GM19328 (cell line): Measurements from ENCODE around the gene PRELID3B.
"Not testable (repeated sequence)": the region's sequence is repeated elsewhere in the genome, so short reads cannot be mapped to it uniquely, and the experiment has no call there.

ENCODE experiments used
- ATAC-seq: cut with Tn5 transposase; IDR thresholded peaks from one replicate; pipeline ENCODE4 v1.9.1; 2021; ENCODE audit warnings: mild to moderate bottlenecking, moderate library complexity; ENCODE audit not compliant: unreplicated experiment

The PRELID3B gene

DNA sequence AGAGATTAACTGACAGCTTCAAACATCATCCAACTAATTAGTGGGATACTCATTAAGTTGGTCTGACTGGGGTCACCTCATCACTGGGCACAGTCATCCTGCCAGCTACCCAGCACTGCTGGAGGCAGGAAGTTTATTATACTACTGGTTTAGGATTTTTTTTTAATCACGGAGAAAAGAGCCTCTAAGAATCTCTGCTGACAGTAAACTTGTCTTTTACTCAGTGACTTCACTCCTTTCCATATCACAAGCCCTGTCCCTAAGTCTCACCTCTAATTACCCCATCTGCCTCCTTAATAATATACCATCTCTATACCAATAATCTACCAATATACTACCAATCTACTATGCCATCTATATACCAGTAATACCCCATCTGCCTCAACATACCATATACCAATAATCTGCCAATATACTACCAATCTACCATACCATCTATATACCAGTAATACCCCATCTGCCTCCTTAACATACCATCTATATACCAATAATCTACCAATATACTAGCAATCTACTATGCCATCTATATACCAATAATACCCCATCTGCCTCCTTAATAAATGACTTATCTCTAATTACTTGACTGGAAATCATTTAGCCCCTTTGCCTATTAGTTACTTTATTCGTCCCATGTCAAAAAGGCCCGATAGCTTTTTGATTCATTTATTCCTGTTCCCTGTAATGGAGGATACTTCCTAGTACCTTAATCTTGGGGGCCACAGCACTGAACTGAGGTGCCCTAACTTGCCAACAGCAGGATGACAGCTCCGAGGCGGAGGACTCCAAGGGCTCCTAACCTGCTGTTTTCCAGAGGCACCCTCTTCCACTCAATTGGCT lies 15.5 kb downstream of the PRELID3B start:
- no peak for ATAC-seq

- no peak for ATAC-seq
Observed at GRCh38 chr20:59025511-59025910, 17.1 kb downstream of the PRELID3B start.

- ATAC-seq = no peak
Observed at GRCh38 chr20:59025086-59025485, 17.5 kb downstream of the PRELID3B start.

- ATAC-seq = no peak
Observed at GRCh38 chr20:59024111-59024530, 18.5 kb downstream of the PRELID3B start.

- ATAC-seq = no peak
Observed at GRCh38 chr20:59023616-59024015, 19.0 kb downstream of the PRELID3B start.

DNA sequence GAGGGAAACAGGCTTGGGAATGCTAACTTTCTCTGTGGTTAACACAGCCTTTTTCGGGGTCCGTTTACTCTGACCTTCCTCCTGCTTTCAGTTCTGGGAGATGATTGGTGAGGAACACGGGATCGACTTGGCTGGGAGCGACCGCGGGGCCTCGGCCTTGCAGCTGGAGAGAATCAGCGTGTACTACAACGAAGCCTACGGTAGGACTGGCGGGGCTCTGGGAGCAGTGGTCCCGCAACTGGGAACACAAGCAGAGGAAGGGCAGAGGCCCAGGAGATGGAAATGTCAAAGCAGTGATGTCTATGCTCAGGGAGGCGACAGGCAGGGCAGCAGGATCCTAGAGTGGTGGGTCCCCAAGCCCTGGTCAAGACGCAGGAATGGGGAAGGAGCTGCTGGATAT lies 19.8 kb downstream of the PRELID3B start:
- no peak for ATAC-seq

DNA sequence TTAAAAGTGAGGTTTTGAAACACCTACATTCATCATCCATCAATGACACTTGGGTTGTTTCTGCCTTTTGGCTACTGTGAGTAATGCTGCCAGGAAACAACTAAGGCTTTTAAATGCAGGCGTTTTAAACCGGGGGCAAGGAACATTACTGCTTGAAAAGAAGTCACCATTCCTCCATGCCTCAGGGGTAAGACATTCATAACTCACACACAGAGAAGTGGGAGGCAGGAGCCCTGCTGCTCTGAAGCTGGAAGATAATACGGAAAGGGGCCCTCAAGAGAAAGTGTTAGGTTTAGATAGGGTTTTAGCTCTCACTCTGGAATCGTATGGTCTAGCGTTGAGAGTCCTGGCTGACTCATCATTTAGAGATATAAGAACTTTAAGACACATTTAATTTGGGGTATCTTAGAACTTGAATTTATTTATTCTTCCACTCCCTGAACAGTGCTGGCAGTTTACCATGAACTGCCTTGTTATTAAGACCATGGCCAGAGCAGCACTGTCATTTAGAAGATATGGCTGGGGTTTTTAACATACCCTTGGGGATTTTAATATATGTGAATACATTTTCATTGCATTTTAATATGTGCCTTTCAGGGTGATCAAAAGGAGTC lies 21.5 kb downstream of the PRELID3B start:
- no peak for ATAC-seq

GRCh38 chr20:59019217-59019616 lies 23.4 kb downstream of the PRELID3B start, which contains the start of gene TUBB1:
TSS of gene TUBB1 (plus strand) at chr20:59019429. CDS start at chr20:59019523, 94 bp downstream.
- ATAC-seq = no peak

- ATAC-seq = no peak
Observed at GRCh38 chr20:59018817-59019216, 23.8 kb downstream of the PRELID3B start.

DNA sequence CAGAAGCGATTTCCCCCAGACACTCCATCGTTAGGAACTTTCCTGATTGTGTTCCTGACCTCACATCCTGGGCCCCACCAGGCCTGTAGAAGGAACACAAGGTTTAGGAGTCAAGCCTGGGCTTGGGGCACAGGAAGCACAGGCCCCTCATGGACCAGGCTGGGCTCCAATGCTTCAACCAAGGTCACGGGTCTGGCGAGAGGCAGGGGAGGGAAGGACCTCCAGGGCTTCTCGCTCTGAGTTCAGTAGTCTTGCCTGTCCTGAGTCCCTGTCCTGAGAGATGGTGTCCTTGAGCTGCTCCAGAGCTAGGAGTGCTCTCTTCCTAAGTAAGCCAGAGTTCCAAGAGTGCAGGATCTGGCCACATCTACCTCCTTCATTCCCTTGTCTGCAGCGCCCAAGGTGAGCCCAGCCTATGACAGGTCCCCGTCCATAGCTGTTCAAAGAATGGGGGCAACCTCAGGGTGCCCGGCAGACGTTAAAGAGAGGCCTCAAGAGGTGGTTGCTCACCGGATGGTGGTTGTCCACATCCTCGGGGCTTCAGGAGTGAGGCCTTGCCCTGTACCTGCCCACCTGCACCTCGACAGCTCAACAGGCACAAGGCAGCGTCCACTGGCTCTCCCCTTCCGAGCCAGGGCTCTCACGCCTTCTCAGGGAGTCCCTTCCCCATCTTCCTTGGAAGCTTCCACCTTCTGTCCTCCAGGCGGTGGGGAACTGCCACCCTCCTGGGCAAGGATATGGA lies 24.9 kb downstream of the PRELID3B start:
- no peak for ATAC-seq

DNA sequence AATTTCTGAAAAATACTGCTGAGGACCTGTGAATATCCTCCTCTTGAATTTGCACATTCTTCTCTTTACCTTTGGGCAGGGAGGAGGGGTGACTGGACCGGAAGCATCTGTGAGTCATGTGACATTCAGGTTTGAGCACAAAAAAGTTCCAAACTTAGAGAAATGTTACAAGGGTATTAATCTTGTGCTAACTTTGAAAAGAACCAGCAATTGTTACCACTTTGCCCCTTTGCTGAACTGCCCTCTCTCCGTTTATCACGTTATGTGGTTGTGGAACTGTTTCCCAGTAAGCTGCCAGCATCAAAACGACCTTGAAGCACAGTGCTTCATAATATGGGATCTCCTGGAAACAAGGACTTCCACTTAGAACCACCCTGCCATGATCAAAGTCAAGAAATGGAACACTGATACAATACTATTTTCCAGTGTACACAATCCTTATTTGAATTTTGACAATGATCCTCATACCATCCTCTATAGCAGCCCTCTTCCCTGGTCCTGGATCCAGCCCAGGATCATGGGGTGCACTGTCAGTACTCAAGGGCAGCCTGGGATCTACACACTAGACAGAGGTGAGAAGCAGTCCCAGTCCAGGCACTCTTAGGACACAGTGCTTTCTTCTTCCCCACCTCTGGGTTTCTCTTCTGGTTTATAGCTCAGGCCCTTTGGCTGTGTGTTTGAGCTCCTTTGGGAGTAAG lies 25.6 kb downstream of the PRELID3B start:
- ATAC-seq = no peak

- no peak for ATAC-seq
Observed at GRCh38 chr20:59015812-59016711, 26.5 kb downstream of the PRELID3B start.

GRCh38 chr20:59015411-59015810 lies 27.2 kb downstream of the PRELID3B start:
- ATAC-seq = no peak

DNA sequence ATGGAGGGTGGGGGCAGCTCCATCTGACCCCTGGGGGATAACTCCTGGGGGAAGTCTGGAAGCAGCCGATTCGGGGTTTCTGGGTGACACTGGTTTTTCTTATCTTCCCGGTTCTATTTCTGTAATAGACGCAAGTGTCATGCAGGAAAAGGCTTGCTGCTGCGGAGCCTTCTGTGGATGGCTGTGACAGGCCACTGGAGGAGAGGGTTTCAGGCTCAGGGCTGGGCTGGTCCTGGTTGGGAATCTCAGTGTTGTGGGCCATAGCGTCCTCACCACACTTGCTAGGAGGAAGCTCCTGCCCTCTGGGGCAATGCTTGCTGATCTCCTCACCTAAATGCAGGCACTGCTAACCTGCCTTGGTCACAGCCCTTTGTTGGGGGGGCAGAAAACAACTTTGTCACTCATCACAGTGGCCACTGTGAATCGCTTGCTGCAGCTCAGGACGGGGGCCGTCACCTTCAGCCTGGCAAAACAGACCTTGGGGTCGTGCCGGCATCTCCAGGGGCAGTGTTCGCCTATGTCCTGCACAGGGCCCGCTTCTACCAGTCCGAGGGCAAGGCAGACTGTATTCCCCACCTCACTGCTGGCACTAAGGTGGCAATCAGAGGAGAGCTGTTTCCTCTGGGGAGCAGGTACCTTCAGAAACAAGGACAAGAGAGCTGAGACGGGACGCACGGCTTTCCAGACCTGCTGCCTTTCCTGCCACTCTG lies 27.8 kb downstream of the PRELID3B start:
- no peak for ATAC-seq

DNA sequence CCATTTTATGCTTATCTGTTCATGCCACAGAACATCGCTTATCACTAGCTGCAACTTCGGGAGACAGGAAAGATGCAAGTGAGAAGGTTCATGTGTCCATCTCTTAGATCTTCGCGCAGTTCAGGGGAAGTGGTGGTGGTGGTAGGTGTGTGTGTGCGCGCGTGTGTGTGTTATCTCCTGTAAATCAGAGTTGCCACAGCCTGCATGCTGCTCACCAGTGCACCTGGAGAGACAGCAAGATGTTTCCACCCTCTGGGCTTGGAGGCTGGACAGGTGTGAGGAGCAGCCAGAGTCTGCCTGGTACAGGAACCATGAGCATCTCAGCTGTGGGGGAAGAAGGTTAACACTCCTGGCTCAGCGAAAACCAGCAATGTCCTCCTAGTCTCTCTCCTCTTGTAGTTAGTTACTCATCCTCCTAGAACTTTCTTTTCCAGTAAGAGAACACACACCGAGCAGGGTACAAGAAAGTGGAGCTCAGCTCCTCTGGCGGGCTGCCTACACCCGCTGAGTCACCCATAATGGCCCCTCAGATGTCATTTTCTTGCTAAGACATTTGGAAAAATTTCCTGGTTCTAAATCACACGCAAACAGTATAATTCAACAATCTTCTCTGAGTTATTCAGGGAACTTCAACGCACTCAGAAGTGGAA lies 28.5 kb downstream of the PRELID3B start:
- no peak for ATAC-seq

DNA sequence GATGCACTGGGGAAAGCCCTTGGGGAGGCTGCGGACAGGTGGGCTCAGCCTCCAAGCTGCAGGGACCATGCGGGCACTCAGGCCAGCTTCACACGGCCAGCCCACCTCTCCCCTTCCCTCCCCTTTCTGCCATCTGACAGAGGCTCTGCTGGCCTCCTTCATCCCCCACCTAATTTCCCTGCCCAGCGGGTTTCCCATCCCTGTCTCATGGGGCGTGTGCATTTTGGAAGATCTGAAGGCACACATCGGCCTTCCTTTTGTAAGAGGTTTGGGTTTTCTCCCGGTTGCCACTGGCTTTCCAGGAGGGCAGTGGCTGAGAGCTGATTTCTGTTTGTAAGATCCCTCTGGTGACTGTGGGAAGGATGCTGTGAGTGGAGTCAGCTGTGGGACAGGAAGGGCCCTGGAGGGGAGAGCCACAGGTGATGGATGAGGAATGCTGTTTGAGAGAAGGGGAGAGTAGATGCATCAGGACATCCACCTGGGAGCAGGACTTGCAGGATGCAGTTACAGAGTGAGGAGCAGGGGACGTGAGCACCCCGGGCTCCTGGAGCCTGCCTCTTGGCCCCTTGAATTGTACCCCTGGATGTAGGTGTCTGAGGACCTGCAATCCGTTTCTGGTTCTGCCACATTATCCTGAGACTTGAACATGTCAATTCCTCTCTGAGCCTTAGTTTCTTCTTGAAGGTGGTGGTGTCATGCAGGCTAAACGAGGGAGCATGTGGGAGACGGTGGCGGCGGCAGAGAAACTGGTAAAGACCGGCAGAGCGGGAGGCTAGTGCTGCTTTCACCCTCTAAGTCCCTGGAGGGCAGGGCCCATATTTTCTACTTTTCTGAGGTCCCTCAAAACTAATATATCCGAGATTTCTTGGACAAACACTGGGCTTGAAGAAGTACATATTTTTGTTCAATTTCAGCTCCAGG lies 29.3 kb downstream of the PRELID3B start:
- ATAC-seq = no peak

- ATAC-seq = not testable (repeated sequence)
Observed at GRCh38 chr20:59011874-59012157, 30.8 kb downstream of the PRELID3B start.
